Mucosa of stomach (tissue), 1 donor: Measurements from ENCODE around the gene ADARB1.
"Not testable (repeated sequence)": the region's sequence is repeated elsewhere in the genome, so short reads cannot be mapped to it uniquely, and the experiment has no call there.

Experiments used
- H3K27me3 ChIP-seq: one replicate; pipeline ENCODE4 v1.7.0; 2013; ENCODE audit warnings: mild to moderate bottlenecking, low read length; ENCODE audit not compliant: control insufficient read depth, insufficient read depth
- H3K36me3 ChIP-seq: one replicate; pipeline ENCODE4 v1.7.0; 2013; ENCODE audit warnings: low read length; ENCODE audit not compliant: control insufficient read depth, insufficient read depth
- H3K4me1 ChIP-seq: one replicate; pipeline ENCODE4 v1.7.0; 2013; ENCODE audit warnings: mild to moderate bottlenecking, low read length; ENCODE audit not compliant: control insufficient read depth, insufficient read depth
- H3K4me3 ChIP-seq: one replicate; pipeline ENCODE4 v1.7.0; 2013; ENCODE audit warnings: low read length
- H3K9ac ChIP-seq: one replicate; pipeline ENCODE4 v1.7.0; 2013; ENCODE audit warnings: mild to moderate bottlenecking, low read length, moderate library complexity
- H3K9me3 ChIP-seq: one replicate; pipeline ENCODE4 v1.7.0; 2013; ENCODE audit warnings: mild to moderate bottlenecking, low read length, moderate library complexity; ENCODE audit not compliant: control insufficient read depth
- donor health status: Pancreatic carcinoma.

ADARB1 gene

GRCh38 chr21:45134279-45135076 is 60.1 kb downstream of the ADARB1 start:
- Histone ChIP-seq H3K4me1 (peaks cover 13% of the 10 kb centered on the region), H3K9ac (no peak overlapping the region), H3K4me3 (no peak overlapping the region), H3K9me3 (no peaks in the 10 kb centered on the region), H3K36me3 (no peaks in the 10 kb centered on the region), H3K27me3 (no peaks in the 10 kb centered on the region)

DNA sequence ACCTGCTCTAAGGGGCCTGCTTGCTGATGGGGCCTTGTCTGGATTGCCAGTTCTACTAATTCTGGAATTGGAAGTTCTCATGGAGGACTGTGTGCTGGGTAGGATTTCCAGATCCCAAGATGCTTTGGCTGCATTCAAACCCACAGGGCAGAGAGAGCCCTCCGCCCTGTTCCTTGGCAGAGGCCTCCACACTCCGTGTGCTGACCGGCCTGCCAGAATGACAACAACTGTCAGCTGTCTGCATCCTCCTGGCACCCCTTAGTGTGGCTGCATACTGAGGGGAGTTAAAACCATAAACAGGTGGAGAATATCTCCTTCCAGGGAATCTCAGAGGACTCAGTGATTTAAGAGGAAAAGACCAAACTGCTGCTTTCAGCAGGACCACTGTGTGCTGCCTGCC is 60.7 kb downstream of the ADARB1 start:
- no peak overlapping the region for H3K4me3 ChIP-seq
- H3K9ac ChIP-seq: no peak overlapping the region
- H3K27me3 ChIP-seq: no peaks in the 10 kb centered on the region
- H3K36me3 ChIP-seq: no peaks in the 10 kb centered on the region
- peaks cover 7% of the 10 kb centered on the region for H3K4me1 ChIP-seq
- H3K9me3 ChIP-seq: no peaks in the 10 kb centered on the region

DNA sequence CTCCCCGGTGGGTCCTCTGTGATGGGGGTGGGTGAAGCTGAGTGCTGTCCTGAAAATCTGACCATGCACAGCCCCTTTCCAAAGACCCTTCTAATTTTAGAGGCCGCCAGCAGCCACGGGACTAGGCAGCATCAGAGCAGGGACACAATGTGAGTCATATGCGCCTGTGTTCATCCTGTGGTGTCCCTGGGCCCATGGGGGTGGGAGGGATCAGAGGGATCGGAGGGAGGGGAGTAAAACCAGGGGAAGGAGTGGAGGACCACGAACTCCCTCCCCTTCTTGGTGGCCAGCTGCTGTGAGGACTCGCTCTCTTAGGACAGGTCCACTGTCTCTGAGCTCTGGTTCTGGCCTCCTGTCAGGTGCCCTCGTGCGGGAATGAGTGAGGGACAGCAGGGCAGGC is 61.5 kb downstream of the ADARB1 start:
- H3K4me1 ChIP-seq: peaks cover 7% of the 10 kb centered on the region
- no peaks in the 10 kb centered on the region for H3K9me3 ChIP-seq

GRCh38 chr21:45136500-45136899 is 62.1 kb downstream of the ADARB1 start:
- no peaks in the 10 kb centered on the region for H3K27me3 ChIP-seq
- no peak overlapping the region for H3K9ac ChIP-seq
- no peak overlapping the region for H3K4me3 ChIP-seq
- no peaks in the 10 kb centered on the region for H3K9me3 ChIP-seq
- H3K36me3 ChIP-seq: no peaks in the 10 kb centered on the region
- peaks cover 7% of the 10 kb centered on the region for H3K4me1 ChIP-seq

More for the DNA sequence above, 61.5 kb downstream of the ADARB1 start:
- no peaks in the 10 kb centered on the region for H3K27me3 ChIP-seq
- no peaks in the 10 kb centered on the region for H3K36me3 ChIP-seq
- no peak overlapping the region for H3K9ac ChIP-seq
- H3K4me3 ChIP-seq: no peak overlapping the region

DNA sequence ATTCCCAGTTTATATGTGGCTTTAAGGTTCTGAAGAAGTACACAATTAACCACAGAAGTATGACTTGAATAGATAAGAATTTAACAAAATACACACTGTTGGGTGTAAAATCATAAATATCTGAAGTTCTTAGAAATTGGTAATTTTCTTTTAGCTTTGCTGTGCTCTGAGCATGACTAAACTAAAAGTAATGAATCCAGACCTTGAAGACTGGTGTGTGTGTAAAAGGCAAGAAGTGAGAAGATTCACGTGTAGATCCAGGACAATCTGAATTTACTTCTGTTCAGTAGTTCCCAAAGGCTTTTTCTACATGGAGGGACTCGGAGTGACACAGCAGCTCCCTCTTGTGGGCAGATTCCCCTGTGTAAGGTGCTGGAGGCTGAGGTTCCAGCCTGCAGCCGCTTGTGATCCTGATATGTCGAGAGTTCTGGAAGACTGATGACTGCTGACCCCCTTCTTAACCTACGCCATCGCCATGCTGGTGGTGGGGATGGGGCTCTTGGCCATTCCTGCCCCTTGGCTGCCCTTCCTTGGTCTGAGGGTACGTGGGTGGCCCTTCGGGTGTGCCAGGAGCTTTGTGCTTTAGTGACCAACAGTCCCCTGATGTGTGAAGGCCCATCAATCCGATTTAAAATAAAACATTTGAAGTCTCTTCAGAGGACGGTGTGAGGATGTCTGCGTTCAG is 62.7 kb downstream of the ADARB1 start:
- H3K27me3 ChIP-seq: no peaks in the 10 kb centered on the region
- no peak overlapping the region for H3K9ac ChIP-seq
- no peak overlapping the region for H3K4me3 ChIP-seq
- H3K9me3 ChIP-seq: no peaks in the 10 kb centered on the region
- H3K36me3 ChIP-seq: no peaks in the 10 kb centered on the region
- peaks cover 7% of the 10 kb centered on the region for H3K4me1 ChIP-seq

DNA sequence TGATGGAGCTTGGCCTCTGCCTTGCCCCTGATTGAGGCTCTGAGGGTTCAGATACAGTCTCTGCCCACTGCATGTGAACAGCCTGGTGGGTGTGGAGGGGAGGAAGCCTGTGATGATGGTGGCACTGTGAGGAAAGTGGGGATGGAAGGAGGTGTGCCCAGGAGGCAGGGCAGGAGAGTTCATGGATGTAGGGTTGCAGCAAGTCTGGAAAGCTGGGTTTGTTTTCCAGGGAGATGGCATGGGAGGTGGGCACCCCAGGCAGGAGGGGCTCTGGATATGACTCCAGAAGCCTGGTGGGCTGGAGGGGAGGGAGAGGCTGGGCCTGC is 63.2 kb downstream of the ADARB1 start:
- H3K9me3 ChIP-seq: no peaks in the 10 kb centered on the region
- H3K4me3 ChIP-seq: no peak overlapping the region
- H3K27me3 ChIP-seq: no peaks in the 10 kb centered on the region
- peaks cover 7% of the 10 kb centered on the region for H3K4me1 ChIP-seq
- H3K36me3 ChIP-seq: no peaks in the 10 kb centered on the region
- H3K9ac ChIP-seq: no peak overlapping the region

- Histone ChIP-seq H3K4me1 (peaks cover 7% of the 10 kb centered on the region), H3K36me3 (no peaks in the 10 kb centered on the region), H3K9me3 (no peaks in the 10 kb centered on the region), H3K27me3 (no peaks in the 10 kb centered on the region), H3K4me3 (no peak overlapping the region), H3K9ac (no peak overlapping the region)
Measured at GRCh38 chr21:45138199-45139002, 64.0 kb downstream of the ADARB1 start.

DNA sequence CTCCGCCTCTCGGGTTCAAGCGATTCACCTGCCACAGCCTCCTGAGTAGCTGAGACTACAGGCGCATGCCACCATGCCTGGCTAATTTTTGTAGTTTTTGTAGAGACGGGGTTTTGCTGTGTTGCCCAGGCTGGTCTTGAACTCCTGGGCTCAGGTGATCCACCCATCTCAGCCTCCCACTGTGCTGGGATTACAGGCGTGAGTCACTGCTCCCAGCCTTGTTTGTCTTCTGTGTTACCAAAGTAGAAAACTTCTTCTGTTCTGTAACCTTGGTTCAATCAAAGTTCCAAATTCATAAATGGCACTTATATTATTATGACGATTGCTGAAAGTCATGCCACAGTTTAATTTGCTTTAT is 64.6 kb downstream of the ADARB1 start:
- H3K4me3 ChIP-seq, H3K36me3 ChIP-seq, H3K4me1 ChIP-seq, H3K9ac ChIP-seq, H3K9me3 ChIP-seq, H3K27me3 ChIP-seq: not testable (repeated sequence)

GRCh38 chr21:45139473-45139872 is 65.1 kb downstream of the ADARB1 start:
- Histone ChIP-seq H3K27me3 (no peaks in the 10 kb centered on the region), H3K9ac (no peak overlapping the region), H3K9me3 (no peaks in the 10 kb centered on the region), H3K36me3 (no peaks in the 10 kb centered on the region), H3K4me3 (no peak overlapping the region), H3K4me1 (peaks cover 7% of the 10 kb centered on the region)

- Histone ChIP-seq H3K9me3 (no peaks in the 10 kb centered on the region), H3K9ac (no peak overlapping the region), H3K36me3 (no peaks in the 10 kb centered on the region), H3K4me3 (no peak overlapping the region), H3K27me3 (no peaks in the 10 kb centered on the region), H3K4me1 (peaks cover 7% of the 10 kb centered on the region)
Measured at GRCh38 chr21:45140346-45140940, 66.1 kb downstream of the ADARB1 start.

GRCh38 chr21:45140944-45141343 is 66.6 kb downstream of the ADARB1 start:
- not testable (repeated sequence) for H3K9ac ChIP-seq, H3K27me3 ChIP-seq, H3K4me1 ChIP-seq, H3K9me3 ChIP-seq, H3K4me3 ChIP-seq, H3K36me3 ChIP-seq

GRCh38 chr21:45141507-45141906 is 67.1 kb downstream of the ADARB1 start:
- Histone ChIP-seq H3K4me3 (no peak overlapping the region), H3K27me3 (no peaks in the 10 kb centered on the region), H3K36me3 (no peaks in the 10 kb centered on the region), H3K4me1 (peaks cover 7% of the 10 kb centered on the region), H3K9ac (no peak overlapping the region), H3K9me3 (no peaks in the 10 kb centered on the region)
